ENCODE measurements around the gene SNAI1. TPM values are rescaled to one million over a fixed set of nuclear protein-coding genes. Genes with fewer than 3 reads are reported as not detected.

The SNAI1 gene
- total RNA-seq, 1 experiment from 2014 or later = 8.8 TPM

- H3K9me3 ChIP-seq (ENCODE audit: control insufficient read depth, insufficient read depth, low read depth, low read length) = no peaks in the 10 kb centered on the region
- ChIA-PET CTCF (no interaction called here), POLR2A (no interaction called here)
- peaks cover 14% of the 10 kb centered on the region for H3K4me1 ChIP-seq (ENCODE audit: control insufficient read depth, insufficient read depth, low read length)
- H3K27ac ChIP-seq (ENCODE audit: low read length) = no peak overlapping the region
- H3K36me3 ChIP-seq (ENCODE audit: control insufficient read depth, insufficient read depth, low read length) = no peaks in the 10 kb centered on the region
- DNase-seq (ENCODE audit: low read depth, low spot score) (no peak), ATAC-seq (no peak)
- H3K27me3 ChIP-seq (ENCODE audit: control insufficient read depth, insufficient read depth, low read length) = no peaks in the 10 kb centered on the region
- intact Hi-C loops (cut with micrococcal nuclease; ENCODE audit: unreplicated experiment) = no loop called here
- TF ChIP-seq POLR2AphosphoS5 (IDR thresholded peaks at IDR 0.05; ENCODE audit: low read depth, low read length) (no peak), CTCF (IDR thresholded peaks at IDR 0.05) (no peak), SIN3A (IDR thresholded peaks at IDR 0.05; ENCODE audit: borderline replicate concordance, insufficient read depth, low read depth, low read length) (no peak), REST (IDR thresholded peaks at IDR 0.05; ENCODE audit: insufficient read depth in 1 of 2, low read depth in 2 of 2, low read length in 1 of 2) (no peak), TCF7L2 (IDR thresholded peaks at IDR 0.05; ENCODE audit: low read depth, low read length) (no peak)
- no peak overlapping the region for H3K4me3 ChIP-seq (ENCODE audit: low read depth in 2 of 2, low read length in 2 of 2)
- in situ Hi-C loops (cut with HindIII; ENCODE audit: low pct_unique_long_range_greater_than_20kb, low sequenced_read_pairs) = no loop called here
- no TSS peak for BruUV-seq (replicated peaks)
Measured at GRCh38 chr20:50014570-50015562, 32.1 kb downstream of the SNAI1 start.

GRCh38 chr20:50015636-50015992 lies 32.8 kb downstream of the SNAI1 start:
- ChIA-PET CTCF (no interaction called here), POLR2A (no interaction called here)

More at GRCh38 chr20:50015636-50015992, 32.8 kb downstream of the SNAI1 start:
- intact Hi-C loops (cut with micrococcal nuclease; ENCODE audit: unreplicated experiment) (no loop called here), in situ Hi-C loops (cut with HindIII; ENCODE audit: low pct_unique_long_range_greater_than_20kb, low sequenced_read_pairs) (no loop called here)
- TF ChIP-seq POLR2AphosphoS5 (IDR thresholded peaks at IDR 0.05; ENCODE audit: low read depth, low read length) (no peak), TCF7L2 (IDR thresholded peaks at IDR 0.05; ENCODE audit: low read depth, low read length) (no peak), REST (IDR thresholded peaks at IDR 0.05; ENCODE audit: insufficient read depth in 1 of 2, low read depth in 2 of 2, low read length in 1 of 2) (no peak), SIN3A (IDR thresholded peaks at IDR 0.05; ENCODE audit: borderline replicate concordance, insufficient read depth, low read depth, low read length) (no peak), CTCF (IDR thresholded peaks at IDR 0.05) (no peak)
- ATAC-seq = no peak
- Histone ChIP-seq H3K4me1 (ENCODE audit: control insufficient read depth, insufficient read depth, low read length) (peaks cover 19% of the 10 kb centered on the region), H3K36me3 (ENCODE audit: control insufficient read depth, insufficient read depth, low read length) (no peaks in the 10 kb centered on the region), H3K4me3 (ENCODE audit: low read depth in 2 of 2, low read length in 2 of 2) (no peak overlapping the region), H3K27me3 (ENCODE audit: control insufficient read depth, insufficient read depth, low read length) (no peaks in the 10 kb centered on the region), H3K9me3 (ENCODE audit: control insufficient read depth, insufficient read depth, low read depth, low read length) (no peaks in the 10 kb centered on the region), H3K27ac (ENCODE audit: low read length) (no peak overlapping the region)
- no TSS peak for BruUV-seq (replicated peaks)
- DNase-seq (ENCODE audit: low read depth, low spot score) = no peak

All from Panc1 (cell line).